8988T (cell line): ENCODE data around the gene SLC13A1.

Experiments
- DNase-seq: peaks from one replicate; pipeline ENCODE4 v3.0.0; 2011

SLC13A1 gene

DNA sequence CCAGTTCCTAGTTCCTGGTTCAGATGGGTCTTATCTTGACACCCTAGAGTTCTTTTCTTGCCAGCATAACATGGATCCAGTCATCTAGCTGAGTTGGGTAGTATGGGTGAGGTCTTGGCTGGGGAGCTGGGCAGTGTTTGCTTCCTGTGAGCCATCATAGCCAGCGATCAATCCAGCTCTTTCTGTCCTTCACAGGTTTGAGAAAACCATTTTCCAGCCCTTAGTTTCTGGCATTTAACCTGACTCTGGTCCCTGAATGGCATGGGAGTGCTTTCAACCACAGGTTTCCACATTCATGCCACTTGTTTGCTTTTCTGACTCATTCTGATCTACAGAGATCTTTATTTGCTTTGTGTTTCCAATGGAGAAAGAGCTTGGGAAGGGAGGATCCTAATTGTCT lies 8.6 kb downstream of the SLC13A1 start:
- no peak for DNase-seq

DNA sequence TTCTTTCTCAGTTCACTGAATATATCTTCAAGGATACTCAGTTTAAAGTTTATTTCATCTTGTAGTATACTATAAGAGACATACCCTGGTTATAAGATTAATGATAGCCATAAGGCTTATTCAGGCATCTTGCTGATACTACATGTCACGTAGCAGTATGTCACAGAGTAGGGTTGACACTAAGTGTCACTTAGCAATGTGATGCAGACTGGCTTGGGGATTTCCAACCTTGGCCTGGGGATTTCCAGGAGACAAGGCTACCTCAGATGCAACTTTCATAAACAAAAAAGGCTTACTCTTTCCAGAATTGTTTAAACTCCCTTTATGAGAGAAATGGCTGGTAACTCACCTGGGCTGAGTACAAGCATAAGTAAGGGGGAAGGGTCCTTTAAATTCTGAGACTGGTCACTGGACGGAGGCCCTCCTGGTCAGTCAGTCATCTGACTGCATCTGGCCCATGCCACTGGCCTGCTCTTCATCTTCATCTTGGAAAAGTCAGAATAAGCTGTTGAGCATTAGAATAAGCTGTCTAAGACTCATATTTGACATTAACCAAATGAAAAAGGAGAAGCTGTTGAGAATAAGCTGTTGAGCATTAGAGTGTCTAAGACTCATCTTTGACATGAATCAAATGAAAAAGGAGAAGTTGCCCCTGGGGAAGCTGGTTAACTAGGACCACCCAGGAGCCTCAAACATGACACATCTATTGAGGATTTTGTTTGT lies 9.5 kb downstream of the SLC13A1 start:
- DNase-seq: no peak

DNA sequence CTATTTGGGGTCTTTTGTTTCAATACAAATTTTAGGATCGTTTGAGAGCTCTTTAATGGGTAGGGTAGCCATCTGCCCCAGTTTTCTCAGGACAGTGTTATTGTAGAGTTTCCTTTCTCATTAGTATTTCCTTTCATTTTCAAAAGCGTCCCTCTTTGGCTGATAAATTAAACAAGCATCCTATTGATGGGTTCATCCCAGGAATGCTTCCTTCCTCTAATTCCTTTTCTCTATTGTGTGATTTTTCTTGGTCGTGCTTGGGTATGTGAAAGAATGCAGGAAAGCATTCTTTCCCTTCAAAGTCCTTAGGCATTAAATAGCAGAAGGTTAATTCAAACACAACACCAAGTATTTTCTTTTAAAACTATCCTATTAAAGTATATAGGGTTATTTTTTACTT lies 14.0 kb downstream of the SLC13A1 start:
- DNase-seq: no peak

GRCh38 chr7:123184271-123184670 lies 15.5 kb downstream of the SLC13A1 start:
- DNase-seq: no peak

DNA sequence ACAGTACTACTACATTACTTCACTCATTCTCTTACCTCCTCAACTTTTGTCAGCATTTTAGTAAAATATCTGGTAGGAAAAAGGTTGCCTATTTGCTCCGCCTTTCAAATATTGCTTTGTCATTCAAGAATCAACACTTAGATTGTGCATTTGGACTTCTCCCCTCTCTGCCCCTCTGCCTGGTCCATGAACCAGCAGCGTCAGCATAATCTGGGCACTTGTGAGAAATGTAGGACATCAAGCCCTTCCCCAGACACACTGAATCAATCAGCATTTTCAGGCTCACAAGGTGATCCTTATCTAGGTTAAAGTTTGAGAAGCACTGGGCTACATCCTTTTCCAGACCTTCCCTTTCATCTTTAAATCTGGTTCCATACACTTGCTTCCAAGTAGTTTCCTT lies 16.3 kb downstream of the SLC13A1 start:
- no peak for DNase-seq

DNA sequence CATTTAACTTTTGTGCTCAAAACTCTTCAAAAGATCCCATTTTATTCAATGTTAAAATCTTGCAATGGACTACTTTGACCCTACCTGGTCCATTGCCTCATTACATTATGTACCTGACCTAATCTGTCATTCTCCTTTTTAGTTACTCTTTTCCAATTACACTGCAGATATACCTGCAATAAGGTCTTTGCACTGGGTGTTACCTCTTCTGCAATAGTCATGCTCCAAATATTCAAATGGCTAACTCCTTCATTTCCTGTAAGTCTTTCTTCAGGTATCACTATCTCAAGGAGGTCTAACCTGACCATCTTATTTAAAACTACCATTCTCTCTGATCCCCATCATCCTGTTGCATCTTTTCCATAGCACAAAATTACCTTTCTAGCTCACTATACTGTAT lies 22.3 kb downstream of the SLC13A1 start:
- DNase-seq: no peak

GRCh38 chr7:123170333-123171246 lies 29.2 kb downstream of the SLC13A1 start:
- DNase-seq: no peak

DNA sequence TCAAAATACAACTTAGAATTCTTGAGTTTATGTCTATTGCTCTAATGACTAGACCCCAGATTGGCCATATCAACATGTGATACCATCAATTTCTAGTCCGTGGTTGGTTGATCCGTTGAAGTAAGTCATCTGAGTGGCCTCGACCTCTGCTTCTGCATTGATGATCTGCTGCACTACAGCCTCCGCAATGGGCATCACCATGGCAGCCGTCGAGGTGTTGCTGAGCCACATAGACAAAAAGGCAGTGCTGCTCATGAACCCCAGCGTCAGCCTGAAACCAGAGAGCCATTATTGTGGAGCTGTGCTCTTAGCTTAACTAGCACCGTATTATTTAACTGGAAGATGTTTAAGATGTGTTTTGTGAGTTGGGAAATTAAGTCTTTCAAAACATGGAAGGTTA lies 30.7 kb downstream of the SLC13A1 start:
- DNase-seq: no peak

DNA sequence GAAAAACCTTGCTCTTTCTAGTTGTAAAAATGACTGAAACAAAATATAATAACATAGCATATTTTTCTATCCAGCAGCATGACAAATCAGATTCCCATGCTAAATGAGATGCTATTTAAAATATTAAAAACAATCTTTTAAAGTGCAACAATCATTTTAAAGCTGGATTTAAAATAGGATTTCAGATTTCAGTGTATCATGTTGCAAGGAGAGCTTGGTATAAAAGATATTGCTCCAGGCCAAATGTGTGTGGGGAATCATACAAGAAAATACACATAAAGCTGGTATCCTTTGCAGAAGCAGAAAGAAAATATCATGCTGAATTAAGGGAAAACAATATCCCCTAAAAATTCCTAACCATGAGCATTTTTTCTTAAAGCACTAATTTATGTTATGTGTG lies 42.2 kb downstream of the SLC13A1 start:
- DNase-seq: no peak

- DNase-seq: no peak
These were observed 44.2 kb downstream of the SLC13A1 start for GRCh38 chr7:123155571-123155970.

GRCh38 chr7:123154231-123154860 lies 45.4 kb downstream of the SLC13A1 start:
- DNase-seq: no peak

GRCh38 chr7:123151443-123151842 lies 48.3 kb downstream of the SLC13A1 start:
- DNase-seq: no peak

DNA sequence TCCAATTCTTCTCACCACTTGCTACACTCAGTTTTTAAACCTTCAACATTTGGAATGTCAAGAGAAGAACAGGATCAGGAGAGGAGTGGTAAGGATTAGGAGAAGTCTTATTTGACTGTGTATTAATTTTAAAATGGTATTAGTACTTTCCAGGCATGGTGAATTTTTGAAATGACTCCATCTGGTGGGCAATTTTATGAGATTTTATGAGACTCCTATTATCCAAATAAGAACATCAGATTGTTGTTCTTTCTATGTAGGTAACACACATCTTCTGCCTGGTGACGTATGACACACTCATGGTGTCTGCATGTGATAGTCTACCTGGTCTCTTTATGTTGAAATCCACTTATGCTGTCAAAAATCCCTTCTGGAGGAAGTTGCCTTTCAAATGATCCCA lies 51.0 kb downstream of the SLC13A1 start:
- no peak for DNase-seq

- no peak for DNase-seq
These were observed 56.3 kb downstream of the SLC13A1 start for GRCh38 chr7:123143252-123144006.

DNA sequence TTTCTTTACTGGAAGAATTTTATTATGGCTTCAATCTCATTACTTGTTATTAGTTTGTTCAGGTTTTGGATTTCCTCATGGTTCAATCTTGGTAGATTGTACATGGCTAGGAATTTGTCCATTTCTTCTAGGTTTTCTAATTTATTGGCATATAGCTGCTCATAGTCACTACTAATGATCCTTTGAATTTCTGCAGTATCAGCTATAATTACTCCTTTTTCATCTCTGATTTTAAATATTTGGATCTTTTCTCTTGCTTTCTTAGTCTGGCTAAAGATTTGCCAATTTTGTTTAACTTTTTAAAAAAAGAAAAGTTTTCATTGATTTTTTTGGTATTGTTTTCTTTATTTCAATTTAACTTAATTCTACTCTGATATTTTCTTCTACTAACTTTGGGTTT lies 59.2 kb downstream of the SLC13A1 start:
- no peak for DNase-seq

- no peak for DNase-seq
These were observed 63.8 kb downstream of the SLC13A1 start for GRCh38 chr7:123135960-123136359.

- DNase-seq: no peak
These were observed 65.8 kb downstream of the SLC13A1 start for GRCh38 chr7:123133924-123134323.

- DNase-seq: no peak
These were observed 67.8 kb downstream of the SLC13A1 start for GRCh38 chr7:123131961-123132360.

DNA sequence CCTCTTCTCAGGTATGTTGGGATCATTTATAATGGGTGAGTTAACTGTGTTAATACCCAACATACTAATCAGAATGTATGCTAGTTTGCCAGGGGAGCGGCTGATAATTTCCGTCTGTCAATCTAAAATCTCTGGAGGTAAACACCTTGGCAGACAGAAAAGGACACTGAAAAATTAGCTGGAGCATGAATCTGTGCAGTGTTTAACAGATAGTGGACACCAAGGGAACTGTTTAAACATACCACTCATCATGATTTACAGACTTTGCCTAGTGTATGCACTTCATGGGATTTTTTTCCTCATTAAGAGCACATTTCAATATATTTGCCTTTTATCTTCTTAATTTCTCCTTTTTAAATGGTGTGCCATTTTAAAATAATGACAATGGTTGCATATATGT lies 68.2 kb downstream of the SLC13A1 start:
- DNase-seq: no peak

- no peak for DNase-seq
These were observed 68.6 kb downstream of the SLC13A1 start for GRCh38 chr7:123131140-123131539.

DNA sequence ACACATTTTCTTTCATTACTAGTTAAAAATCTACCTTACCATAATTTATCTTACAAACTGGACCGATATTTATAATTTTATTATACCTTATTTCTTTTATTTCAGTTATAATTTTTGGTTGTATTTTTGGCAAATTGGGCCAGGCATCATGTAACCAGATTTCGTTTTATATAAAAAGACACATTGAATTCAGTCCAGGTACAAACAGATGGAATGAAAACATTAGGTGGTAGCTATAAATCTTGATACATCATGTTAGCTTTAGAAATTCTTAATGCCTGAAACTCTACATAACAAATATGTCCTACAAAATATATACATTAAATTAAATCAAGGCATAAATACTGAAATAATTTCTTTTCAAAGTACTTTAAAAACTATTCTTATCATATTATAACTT lies 73.1 kb downstream of the SLC13A1 start:
- no peak for DNase-seq

DNA sequence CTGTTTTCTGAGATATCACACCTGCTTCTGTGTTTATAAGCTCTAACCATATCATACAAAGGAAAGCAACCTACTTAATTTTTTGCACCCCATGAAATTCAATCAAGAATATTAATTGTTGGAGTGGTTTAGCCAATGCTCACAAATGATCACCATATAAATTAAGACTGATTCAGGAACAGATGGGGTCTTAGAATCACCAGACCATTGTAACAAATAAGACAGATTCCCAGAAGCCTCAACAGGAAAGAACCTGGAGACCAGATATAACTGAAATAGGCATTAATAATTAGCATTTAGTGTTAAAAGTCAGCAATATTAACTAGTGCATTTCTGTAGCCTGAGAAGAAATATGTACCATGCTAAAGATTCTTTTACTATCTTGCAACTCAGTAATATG lies 73.6 kb downstream of the SLC13A1 start:
- DNase-seq: no peak

GRCh38 chr7:123125231-123125630 lies 74.5 kb downstream of the SLC13A1 start:
- DNase-seq: no peak
